ENCODE data around the gene HMGN4. TPM values are rescaled to one million over a fixed set of nuclear protein-coding genes. Genes with fewer than 3 reads are reported as not detected.
A peak's percentile ranks its signal among the peaks of the same experiment; 100 is the strongest.

The HMGN4 gene
- total and polyA plus RNA-seq, 9 of the 15 experiments (the other 6 are each of a cell fraction or from before 2014, with no cell fraction given) = 35.4 to 134 (median 94.1) TPM

DNA sequence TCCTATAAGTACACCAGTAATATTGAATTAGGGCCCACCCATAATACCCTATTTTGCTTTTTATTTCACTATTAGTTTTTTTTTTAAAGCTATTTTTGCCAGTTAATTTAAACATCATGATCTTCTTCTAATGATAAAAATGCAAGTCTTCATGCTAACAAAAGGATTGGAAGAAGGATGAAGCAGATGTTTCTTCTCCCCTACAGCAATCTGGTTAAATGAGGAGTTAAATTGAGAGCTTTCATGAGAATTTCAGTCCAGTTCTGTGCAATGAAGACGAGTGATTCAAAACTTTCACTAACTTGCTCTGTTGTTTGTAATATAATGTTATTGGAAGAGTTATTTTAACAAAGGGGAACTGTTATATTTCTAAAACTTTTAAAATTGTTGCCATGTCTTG is 3.4 kb downstream of the HMGN4 start:
- Histone ChIP-seq H3K9ac (ENCODE audit: insufficient read depth in 1 of 2, low read depth in 2 of 2, low read length in 2 of 2) (no peak overlapping the region), H3K27me3 (ENCODE audit: control insufficient read depth in 2 of 2, insufficient read depth in 2 of 2, low read length in 2 of 2) (no peaks in the 10 kb centered on the region), H3K36me3 (ENCODE audit: control insufficient read depth, insufficient read depth, low read length) (peaks cover 59% of the 10 kb centered on the region), H3K4me1 (replicated peaks in 1 of 2; ENCODE audit: control insufficient read depth in 2 of 2, insufficient read depth in 2 of 2, low read length in 2 of 2) (peaks cover 8% of the 10 kb centered on the region in 2 experiments), H3K79me2 (ENCODE audit: control insufficient read depth, insufficient read depth, low read length) (peaks cover 48% of the 10 kb centered on the region), H4K20me1 (replicated peaks; ENCODE audit: control insufficient read depth, insufficient read depth, low read length) (no peaks in the 10 kb centered on the region; the same call in 1 of the 2 replicates), H2AFZ (ENCODE audit: low read depth, low read length) (no peak overlapping the region), H3K4me3 (no peak overlapping the region), H3K4me2 (ENCODE audit: insufficient read depth, low read length) (no peak overlapping the region), H3K27ac (ENCODE audit: extremely low read depth, low read depth, low read length) (no peak overlapping the region), H3K9me3 (replicated peaks; ENCODE audit: control insufficient read depth, insufficient read depth, low read depth, low read length) (no peaks in the 10 kb centered on the region), H3K9me1 (ENCODE audit: control insufficient read depth, insufficient read depth, low read length) (no peaks in the 10 kb centered on the region)
- in situ Hi-C loops (cut with MboI) = no loop called here
- 64% methylated on average over 1 of the region's 1 CpG for WGBS (ENCODE audit: insufficient coverage, low coverage, missing lambda C conversion rate)
- no peak for TF ChIP-seq STAT5A (IDR thresholded peaks at IDR 0.05; ENCODE audit: borderline replicate concordance, low read length)
- 0 out of 2 replicates have a peak, but pooled peaks have one; percentile 43 for TF ChIP-seq POLR2H (tag; IDR thresholded peaks at IDR 0.05; ENCODE audit: low read depth)
- intact Hi-C loops (cut with micrococcal nuclease) = no loop called here
- FAIRE-seq = no peak
- no peak for DNase-seq (ENCODE audit: extremely low read depth in 1 of 4, low spot score in 3 of 4)
- no TSS peak for BruUV-seq (replicated peaks)
- ChIA-PET POLR2A (interaction anchor here (0.9 to 1.5 kb wide), 3 partner anchors 10 to 33 kb away, joined by 3 to 5 read pairs (median 3); no protein-coding TSS in a partner anchor), CTCF (ENCODE audit: low intra/inter-chr PET ratio) (no interaction called here)
- no peak for ATAC-seq

DNA sequence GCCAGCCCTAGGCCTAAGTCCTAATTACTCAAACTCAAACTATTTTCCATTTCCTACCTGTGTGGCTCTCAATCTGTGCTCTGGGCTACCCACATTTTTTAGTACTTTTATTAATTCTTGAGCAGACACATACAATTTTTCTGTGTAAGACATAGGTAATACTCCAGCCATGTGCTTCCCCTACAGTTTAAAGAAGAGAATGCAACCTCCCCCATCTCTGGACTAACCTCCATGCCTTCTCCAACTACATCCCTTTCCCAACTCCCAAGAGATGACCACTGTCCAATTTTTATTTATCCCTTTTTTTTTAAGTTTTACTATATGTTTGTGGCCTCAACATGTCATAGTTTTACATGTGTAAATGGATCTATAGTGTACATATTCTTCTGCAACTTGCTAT is 5.8 kb downstream of the HMGN4 start:
- ATAC-seq = peak; percentile 82
- Histone ChIP-seq H3K4me2 (ENCODE audit: insufficient read depth, low read length) (no peak overlapping the region), H4K20me1 (replicated peaks; ENCODE audit: control insufficient read depth, insufficient read depth, low read length) (no peaks in the 10 kb centered on the region), H3K27me3 (ENCODE audit: control insufficient read depth in 2 of 2, insufficient read depth in 2 of 2, low read length in 2 of 2) (no peaks in the 10 kb centered on the region), H3K4me3 (no peak overlapping the region), H3K4me1 (replicated peaks in 1 of 2; ENCODE audit: control insufficient read depth in 2 of 2, insufficient read depth in 2 of 2, low read length in 2 of 2) (peaks cover 0 to 7% of the 10 kb centered on the region in 2 experiments; a peak in 3 of 5 replicates), H3K9me1 (ENCODE audit: control insufficient read depth, insufficient read depth, low read length) (no peaks in the 10 kb centered on the region), H3K9ac (ENCODE audit: insufficient read depth in 1 of 2, low read depth in 2 of 2, low read length in 2 of 2) (no peak overlapping the region), H2AFZ (ENCODE audit: low read depth, low read length) (no peak overlapping the region), H3K36me3 (ENCODE audit: control insufficient read depth, insufficient read depth, low read length) (peaks cover 59% of the 10 kb centered on the region), H3K27ac (ENCODE audit: extremely low read depth, low read depth, low read length) (no peak overlapping the region), H3K9me3 (replicated peaks; ENCODE audit: control insufficient read depth, insufficient read depth, low read depth, low read length) (no peaks in the 10 kb centered on the region), H3K79me2 (ENCODE audit: control insufficient read depth, insufficient read depth, low read length) (peaks cover 42% of the 10 kb centered on the region)
- in situ Hi-C loops (cut with MboI) = no loop called here
- no TSS peak for BruUV-seq (replicated peaks)
- intact Hi-C loops (cut with micrococcal nuclease) = no loop called here
- POLR2A ChIA-PET = interaction anchor here (1.0 kb wide), 2 partner anchors 13 to 205 kb away, joined by 3 read pairs; no protein-coding TSS in a partner anchor
- CTCF ChIA-PET (ENCODE audit: low intra/inter-chr PET ratio) = no interaction called here
- FAIRE-seq = peak; percentile 11
- DNase-seq (ENCODE audit: extremely low read depth in 1 of 4, low spot score in 3 of 4) = peak in 2 of 4 experiments; percentile 39 to 47
- TF ChIP-seq PRMT5 (CRISPR knock-in tag; IDR thresholded peaks at IDR 0.05) (no peak), ARNT (IDR thresholded peaks at IDR 0.05) (0 out of 4 replicates have a peak, but pooled peaks of 1 of the 2 experiments have one; percentile 36), TCF7 (IDR thresholded peaks at IDR 0.05; ENCODE audit: borderline replicate concordance) (no peak), REST (IDR thresholded peaks at IDR 0.05; ENCODE audit: borderline replicate concordance) (peak; percentile 4; the same call in 1 of the 2 replicates), REST (CRISPR knock-in tag; IDR thresholded peaks at IDR 0.05; ENCODE audit: low read depth) (no peak), NRF1 (conservative IDR thresholded peaks at IDR 0.05 in 1 of 2, IDR thresholded peaks at IDR 0.05 in 1 of 2) (0 out of 4 replicates have a peak, but pooled peaks of 1 of the 2 experiments have one; percentile 7)

Data from K562 (cell line).